Thyroid gland (tissue), 4 donors: ENCODE measurements around the gene ATG9A. TPM values are rescaled to one million over a fixed set of nuclear protein-coding genes. Genes with fewer than 3 reads are reported as not detected.
"Not testable (repeated sequence)": the region's sequence is repeated elsewhere in the genome, so short reads cannot be mapped to it uniquely, and the experiment has no call there.

Experiments
- DNase-seq, 2 donors: peaks; one replicate each; pipeline ENCODE4 v3.0.0-alpha.2; 2019
- H3K27ac ChIP-seq, 3 donors: fragments of 200-600 bp; sonication (generic); 1 replicate in 2 of 3; 2 replicates in 1 of 3; pipeline ENCODE4 v1.5.1; 2016 to 2019; ENCODE audit warnings: mild to moderate bottlenecking in 1 of 3, moderate library complexity in 1 of 3
- H3K27me3 ChIP-seq: fragments of 200-600 bp; sonication (generic); one replicate; pipeline ENCODE4 v1.5.1; 2019
- H3K36me3 ChIP-seq, 2 donors: fragments of 200-600 bp; sonication (generic); one replicate each; pipeline ENCODE4 v1.5.1; 2016 to 2019
- H3K4me1 ChIP-seq, 2 donors: fragments of 200-600 bp; sonication (generic); one replicate each; pipeline ENCODE4 v1.5.1; 2017 to 2019
- H3K4me3 ChIP-seq, 3 donors: fragments of 200-600 bp; sonication (generic); replicated peaks in 1 of 3; 1 replicate in 2 of 3; 2 replicates in 1 of 3; pipeline ENCODE4 v1.5.1; 2016; ENCODE audit warnings: mild to moderate bottlenecking in 1 of 3
- H3K9me3 ChIP-seq: fragments of 200-600 bp; sonication (generic); one replicate; pipeline ENCODE4 v1.5.1; 2017
- POLR2A ChIP-seq, 2 donors: fragments of 450-650 bp; IDR thresholded peaks; one replicate each; pipeline ENCODE4 v1.6.1; 2017; ENCODE audit warnings: antibody characterized with exemption in 2 of 2, mild to moderate bottlenecking in 2 of 2, moderate library complexity in 1 of 2
- WGBS, 2 donors: methylation state at CpG; one replicate each; pipeline ENCODE4 v1.1.5; 2017; 5-methylcytosine and 5-hydroxymethylcytosine counted together
- intact Hi-C: fragments of 100-400 bp; cut with DNase I; formaldehyde crosslinking; loops from one replicate; pipeline ENCODE4 v1.15.1; 2023
- total RNA-seq, 4 donors: library from RNA; depleted of rRNA; stranded (reverse); fragments of >200 nt; gene quantifications; one replicate each; pipeline ENCODE4 v1.2.3, GENCODE V29; 2016
- TF ChIP-seq, protein P1 (sequence below), 6 experiments: fragments of 200-600 bp in 3 of 6; fragments of 450-650 bp in 3 of 6; sonication (generic) in 3 of 6; IDR thresholded peaks; one replicate each; pipeline ENCODE4 v1.5.1; 2016 to 2019; ENCODE audit warnings: antibody characterized with exemption in 6 of 6, mild to moderate bottlenecking in 2 of 6, inconsistent platforms in 1 of 6, moderate library complexity in 1 of 6

ATG9A gene
- total RNA-seq, 4 donors from 2014 or later, result 48.8 to 59.3 (median 54.6) TPM

DNA sequence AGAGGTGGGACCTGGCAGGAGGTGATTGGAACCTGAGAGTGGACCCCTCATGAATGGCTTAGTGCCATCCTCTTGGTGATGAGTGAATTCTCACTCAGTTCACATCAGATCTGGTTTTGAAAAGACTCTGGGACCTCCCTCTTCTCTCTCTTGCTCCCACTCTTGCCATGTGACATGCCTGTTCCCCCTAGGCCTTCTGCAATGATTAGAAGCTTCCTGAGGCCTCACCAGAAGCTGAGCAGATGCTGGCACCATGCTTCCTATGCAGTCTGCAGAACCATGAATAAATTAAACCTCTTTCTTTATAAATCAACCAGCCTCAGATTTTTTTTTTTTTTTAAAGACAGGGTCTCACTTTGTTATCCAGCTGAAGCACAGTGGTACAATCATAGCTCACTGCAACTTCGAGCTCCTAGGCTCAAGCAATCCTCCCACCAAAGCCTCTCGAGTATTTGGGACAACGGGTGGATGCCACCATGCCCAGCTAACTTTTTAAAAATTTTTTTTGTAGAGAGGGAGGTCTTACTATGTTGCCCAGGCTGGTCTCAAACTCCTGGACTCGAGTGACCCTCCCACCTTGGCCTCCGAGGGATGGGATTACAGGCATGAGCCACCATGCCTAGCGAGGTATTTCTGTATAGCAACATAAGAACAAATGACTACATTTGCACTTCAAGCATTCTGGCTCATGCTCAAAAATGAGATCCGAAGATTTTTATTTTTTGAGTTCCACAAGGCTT lies 24.8 kb downstream of the ATG9A start:
- no peaks in the 10 kb centered on the region for H3K27me3 ChIP-seq
- intact Hi-C loops, result no loop called here
- no peak overlapping the region for H3K27ac ChIP-seq
- no peaks in the 10 kb centered on the region for H3K9me3 ChIP-seq
- peaks cover 17 to 27% of the 10 kb centered on the region in 2 donors for H3K4me1 ChIP-seq
- no peak overlapping the region for H3K4me3 ChIP-seq
- no peak for DNase-seq
- peaks cover 0 to 13% of the 10 kb centered on the region in 2 donors for H3K36me3 ChIP-seq
- TF ChIP-seq POLR2A (IDR thresholded peaks at IDR 0.05), result no peak
- TF ChIP-seq, protein P1, sequence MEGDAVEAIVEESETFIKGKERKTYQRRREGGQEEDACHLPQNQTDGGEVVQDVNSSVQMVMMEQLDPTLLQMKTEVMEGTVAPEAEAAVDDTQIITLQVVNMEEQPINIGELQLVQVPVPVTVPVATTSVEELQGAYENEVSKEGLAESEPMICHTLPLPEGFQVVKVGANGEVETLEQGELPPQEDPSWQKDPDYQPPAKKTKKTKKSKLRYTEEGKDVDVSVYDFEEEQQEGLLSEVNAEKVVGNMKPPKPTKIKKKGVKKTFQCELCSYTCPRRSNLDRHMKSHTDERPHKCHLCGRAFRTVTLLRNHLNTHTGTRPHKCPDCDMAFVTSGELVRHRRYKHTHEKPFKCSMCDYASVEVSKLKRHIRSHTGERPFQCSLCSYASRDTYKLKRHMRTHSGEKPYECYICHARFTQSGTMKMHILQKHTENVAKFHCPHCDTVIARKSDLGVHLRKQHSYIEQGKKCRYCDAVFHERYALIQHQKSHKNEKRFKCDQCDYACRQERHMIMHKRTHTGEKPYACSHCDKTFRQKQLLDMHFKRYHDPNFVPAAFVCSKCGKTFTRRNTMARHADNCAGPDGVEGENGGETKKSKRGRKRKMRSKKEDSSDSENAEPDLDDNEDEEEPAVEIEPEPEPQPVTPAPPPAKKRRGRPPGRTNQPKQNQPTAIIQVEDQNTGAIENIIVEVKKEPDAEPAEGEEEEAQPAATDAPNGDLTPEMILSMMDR (IDR thresholded peaks at IDR 0.05), result no peak
- WGBS, 2 donors, result 91 to 93% methylated on average over 7 of the region's 7 CpGs

DNA sequence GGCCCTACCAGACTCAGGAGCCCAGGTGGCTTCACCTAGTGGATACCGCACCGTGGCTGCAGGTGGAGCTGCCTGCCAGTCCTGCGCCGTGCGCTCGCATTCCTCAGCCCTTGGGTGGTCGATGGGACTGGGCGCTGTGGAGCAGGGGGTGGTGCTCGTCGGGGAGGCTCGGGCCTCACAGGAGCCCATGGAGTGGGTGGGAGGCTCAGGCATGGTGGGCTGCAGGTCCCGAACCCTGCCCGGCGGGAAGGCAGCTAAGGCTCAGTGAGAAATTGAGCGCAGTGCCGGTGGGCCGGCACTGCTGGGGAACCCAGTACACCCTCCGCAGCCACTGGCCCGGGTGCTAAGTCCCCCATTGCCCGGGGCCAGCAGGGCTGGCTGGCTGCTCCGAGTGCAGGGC lies 28.1 kb downstream of the ATG9A start:
- H3K4me3 ChIP-seq, H3K9me3 ChIP-seq, H3K4me1 ChIP-seq, H3K36me3 ChIP-seq, DNase-seq, intact Hi-C loops, H3K27ac ChIP-seq, H3K27me3 ChIP-seq: not testable (repeated sequence)
- 75 to 88% methylated on average over 4 to 13 of the region's 21 CpGs for WGBS, 2 donors

DNA sequence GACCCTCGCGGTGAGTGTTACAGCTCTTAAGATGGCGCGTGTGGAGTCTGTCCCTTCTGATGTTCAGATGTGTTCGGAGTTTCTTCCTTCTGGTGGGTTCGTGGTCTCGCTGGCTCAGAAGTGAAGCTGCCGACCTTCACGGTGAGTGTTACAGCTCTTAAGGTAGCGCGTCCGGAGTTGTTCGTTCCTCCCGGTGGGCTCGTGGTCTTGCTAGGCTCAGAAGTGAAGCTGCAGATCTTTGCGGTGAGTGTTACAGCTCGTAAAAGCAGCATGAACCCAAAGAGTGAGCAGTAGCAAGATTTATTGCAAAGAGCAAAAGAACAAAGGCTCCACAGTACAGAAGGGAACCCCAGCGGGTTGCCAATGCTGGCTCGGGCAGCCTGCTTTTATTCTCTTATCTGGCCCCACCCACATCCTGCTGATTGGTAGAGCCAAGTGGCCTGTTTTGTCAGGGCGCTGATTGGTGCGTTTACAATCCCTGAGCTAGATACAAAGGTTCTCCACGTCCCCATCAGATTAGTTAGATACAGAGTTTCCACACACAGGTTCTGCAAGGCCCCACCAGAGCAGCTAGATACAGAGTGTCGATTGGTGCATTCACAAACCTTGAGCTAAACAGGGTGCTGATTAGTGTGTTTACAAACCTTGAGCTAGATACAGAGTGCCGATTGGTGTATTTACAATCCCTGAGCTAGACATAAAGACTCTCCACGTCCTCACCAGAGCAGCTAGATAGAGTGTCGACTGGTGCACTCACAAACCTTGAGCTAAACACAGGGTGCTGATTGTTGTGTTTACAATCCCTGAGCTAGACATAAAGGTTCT lies 28.7 kb downstream of the ATG9A start:
- H3K27ac ChIP-seq, H3K4me1 ChIP-seq, H3K4me3 ChIP-seq, intact Hi-C loops, H3K9me3 ChIP-seq, H3K27me3 ChIP-seq, H3K36me3 ChIP-seq, DNase-seq: not testable (repeated sequence)
- WGBS, 2 donors, result 86 to 91% methylated on average over 23 to 26 of the region's 26 CpGs

DNA sequence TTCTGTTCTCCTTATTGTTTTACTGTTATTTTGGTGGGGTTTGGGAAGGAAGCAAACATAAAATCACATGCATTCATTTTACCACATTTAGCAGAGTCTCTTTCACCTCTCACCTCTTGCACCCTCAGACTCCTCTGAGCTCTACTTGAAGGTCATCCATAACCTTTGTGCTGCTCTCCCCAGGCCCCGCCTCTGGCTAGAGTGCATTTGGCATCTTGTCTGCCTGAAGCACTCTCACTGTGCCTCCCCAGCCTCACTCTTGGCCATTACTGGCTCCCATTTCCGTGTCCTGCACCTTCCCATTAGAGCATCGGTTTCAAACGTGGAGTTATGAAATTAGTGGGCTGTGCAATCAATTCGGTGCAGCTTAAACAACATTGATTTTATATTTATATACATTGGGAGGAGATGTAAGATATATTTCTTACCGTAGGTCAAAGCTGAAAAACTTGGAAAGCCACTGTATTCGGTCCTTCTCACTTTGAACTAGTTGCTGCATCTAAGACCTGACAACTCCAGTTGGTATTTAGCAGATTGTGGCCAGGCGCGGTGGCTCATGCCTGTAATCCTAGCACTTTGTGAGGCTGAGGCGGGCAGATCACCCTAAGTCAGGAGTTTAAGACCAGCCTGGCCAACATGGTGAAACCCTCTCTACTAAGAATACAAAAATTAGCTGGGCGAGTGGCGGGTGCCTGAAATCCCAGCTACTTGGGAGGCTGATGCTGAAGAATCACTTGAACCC lies 29.8 kb downstream of the ATG9A start:
- no peak for DNase-seq

DNA sequence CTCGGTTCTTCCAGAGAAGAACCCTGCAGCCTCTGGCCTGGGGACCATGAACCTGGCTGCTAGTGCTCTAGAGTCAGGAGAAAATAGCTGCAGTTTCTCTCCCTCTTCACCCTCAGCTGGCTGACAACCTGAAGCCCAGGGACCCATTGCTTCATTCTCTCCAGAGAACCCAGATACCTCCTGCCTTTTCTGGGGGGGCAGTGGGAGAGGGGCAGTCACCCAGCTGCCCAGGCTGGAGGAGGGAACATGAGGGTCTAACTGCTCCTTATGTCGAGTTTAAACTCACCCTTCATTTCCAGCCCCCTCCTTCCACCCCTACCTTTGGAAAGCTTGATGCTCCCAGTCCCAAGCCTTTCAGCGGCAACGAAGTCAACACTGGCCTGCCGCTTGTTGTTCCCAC lies 30.5 kb downstream of the ATG9A start:
- intact Hi-C loops, result no loop called here
- no peaks in the 10 kb centered on the region for H3K36me3 ChIP-seq
- H3K9me3 ChIP-seq, result no peaks in the 10 kb centered on the region
- H3K4me1 ChIP-seq, result no peaks in the 10 kb centered on the region
- H3K4me3 ChIP-seq, result no peak overlapping the region
- H3K27me3 ChIP-seq, result no peaks in the 10 kb centered on the region
- WGBS, 2 donors, result 74 to 80% methylated on average over 5 of the region's 5 CpGs
- no peak for DNase-seq
- no peak overlapping the region for H3K27ac ChIP-seq
- no peak for TF ChIP-seq POLR2A (IDR thresholded peaks at IDR 0.05)
- TF ChIP-seq, protein P1 (IDR thresholded peaks at IDR 0.05), result no peak

More for the DNA sequence above, 29.8 kb downstream of the ATG9A start:
- Histone ChIP-seq H3K27ac (no peak overlapping the region), H3K36me3 (no peaks in the 10 kb centered on the region), H3K27me3 (no peaks in the 10 kb centered on the region), H3K9me3 (no peaks in the 10 kb centered on the region), H3K4me3 (no peak overlapping the region), H3K4me1 (no peaks in the 10 kb centered on the region)
- intact Hi-C loops, result no loop called here
- no peak for TF ChIP-seq POLR2A (IDR thresholded peaks at IDR 0.05)
- TF ChIP-seq, protein P1 (IDR thresholded peaks at IDR 0.05), result no peak
- WGBS, 2 donors, result 74 to 81% methylated on average over 12 of the region's 12 CpGs
